H1 (cell line): Measurements from ENCODE around the gene C19orf25. TPM values are rescaled to one million over a fixed set of nuclear protein-coding genes. Genes with fewer than 3 reads are reported as not detected.
A peak's percentile ranks its signal among the peaks of the same experiment; 100 is the strongest.

Experiments used
- CTCF ChIA-PET: fragments of 300-600 bp; sonication (Branson Sonifier 250); formaldehyde crosslinking; loops from one replicate; lab custom pipeline; 2021; ENCODE audit not compliant: partially characterized antibody; lab: Charles Lee
- POLR2A ChIA-PET: fragments of 300-600 bp; sonication (Branson Sonifier 250); formaldehyde crosslinking; loops from one replicate; lab custom pipeline; 2021; ENCODE audit warnings: inconsistent platforms; ENCODE audit not compliant: partially characterized antibody; lab: Charles Lee
- DNase-seq, 2 experiments: peaks; one replicate each; pipeline versions ENCODE4 v3.0.0 to v3.0.0-alpha.2; 2010 to 2022; ENCODE audit warnings: low spot score in 2 of 2, low read depth in 1 of 2, mixed read lengths in 1 of 2
- FAIRE-seq: peaks from 2 replicates; lab custom pipeline; 2011; peaks lifted over from hg19 to GRCh38; lab: Jason Lieb, UNC
- H2AFZ ChIP-seq: 2 replicates; pipeline ENCODE4 v1.8.1; 2012; ENCODE audit warnings: low read length, inconsistent platforms
- H2AK5ac ChIP-seq: 2 replicates; pipeline ENCODE4 v1.6.1; 2013; ENCODE audit warnings: low read depth, low read length
- H2BK120ac ChIP-seq: replicated peaks from 2 replicates; pipeline ENCODE3; 2013; ENCODE audit warnings: low read depth, low read length, inconsistent platforms
- H2BK12ac ChIP-seq: 2 replicates; pipeline ENCODE4 v1.6.1; 2013; ENCODE audit warnings: low read depth, low read length
- H2BK15ac ChIP-seq: 2 replicates; pipeline ENCODE4 v1.6.1; 2013; ENCODE audit warnings: low read length
- H2BK20ac ChIP-seq: 2 replicates; pipeline ENCODE4 v1.6.1; 2013; ENCODE audit warnings: low read length
- H2BK5ac ChIP-seq: 2 replicates; pipeline ENCODE4 v1.6.1; 2013; ENCODE audit warnings: low read depth, low read length
- H3K14ac ChIP-seq: 2 replicates; pipeline ENCODE4 v1.6.1; 2013; ENCODE audit warnings: inconsistent platforms; ENCODE audit not compliant: insufficient read length
- H3K18ac ChIP-seq: 2 replicates; pipeline ENCODE4 v1.6.1; 2013; ENCODE audit warnings: low read length; ENCODE audit errors: extremely low read depth
- H3K23ac ChIP-seq: 2 replicates; pipeline ENCODE4 v1.6.1; 2013; ENCODE audit warnings: inconsistent platforms; ENCODE audit not compliant: insufficient read length
- H3K23me2 ChIP-seq: 2 replicates; pipeline ENCODE4 v1.6.1; 2013; ENCODE audit warnings: low read depth, low read length
- H3K27ac ChIP-seq: 2 replicates; pipeline ENCODE4 v1.6.1; 2011; ENCODE audit warnings: low read depth, low read length, inconsistent platforms
- H3K27me3 ChIP-seq, 4 experiments: replicated peaks in 1 of 4; 1 replicate in 1 of 4; 2 replicates in 3 of 4; pipeline versions ENCODE4 v1.6.1 to v1.8.1; 2011 to 2013; ENCODE audit warnings: low read length in 3 of 4, mild to moderate bottlenecking in 3 of 4, inconsistent platforms in 2 of 4, mixed read lengths in 2 of 4, moderate library complexity in 1 of 4; ENCODE audit not compliant: control insufficient read depth in 3 of 4, insufficient read depth in 3 of 4; ENCODE audit errors: extremely low read depth in 1 of 4
- H3K36me3 ChIP-seq, 4 experiments: 2 replicates each; pipeline versions ENCODE4 v1.6.1 to v1.8.1; 2011 to 2013; ENCODE audit warnings: mild to moderate bottlenecking in 4 of 4, low read length in 3 of 4, moderate library complexity in 2 of 4, control low read depth in 1 of 4, inconsistent platforms in 1 of 4; ENCODE audit not compliant: insufficient read depth in 4 of 4, control insufficient read depth in 2 of 4
- H3K4ac ChIP-seq: replicated peaks from 2 replicates; pipeline ENCODE3; 2013; ENCODE audit warnings: low read length, low read depth, mixed read lengths, inconsistent platforms; ENCODE audit not compliant: insufficient read length
- H3K4me1 ChIP-seq, 4 experiments: replicated peaks in 1 of 4; 1 replicate in 1 of 4; 2 replicates in 3 of 4; pipeline versions ENCODE4 v1.6.1 to v1.8.1; 2011 to 2013; ENCODE audit warnings: low read length in 3 of 4, inconsistent platforms in 2 of 4, mixed read lengths in 1 of 4; ENCODE audit not compliant: insufficient read depth in 4 of 4, control insufficient read depth in 3 of 4
- H3K4me2 ChIP-seq, 2 experiments: 2 replicates each; pipeline versions ENCODE4 v1.6.1 to v1.8.1; 2011 to 2013; ENCODE audit warnings: low read depth in 2 of 2, low read length in 2 of 2, control low read depth in 1 of 2, inconsistent platforms in 1 of 2, mild to moderate bottlenecking in 1 of 2; ENCODE audit not compliant: insufficient read depth in 1 of 2
- H3K4me3 ChIP-seq, 4 experiments: fragments of 200-600, 300-600 bp in 1 of 4; sonication (generic), shearing (Covaris generic), sonication (Bioruptor Twin) in 1 of 4; 2 replicates each; pipeline versions ENCODE4 v1.5.1 to v1.8.1; 2011 to 2016; ENCODE audit warnings: low read length in 4 of 4, low read depth in 3 of 4, control low read depth in 2 of 4, inconsistent platforms in 2 of 4, mild to moderate bottlenecking in 2 of 4, mixed read lengths in 1 of 4, moderate library complexity in 1 of 4; ENCODE audit not compliant: insufficient read depth in 2 of 4; ENCODE audit errors: extremely low read depth in 1 of 4
- H3K56ac ChIP-seq: replicated peaks from 2 replicates; pipeline ENCODE3; 2013; ENCODE audit warnings: low read depth, mild to moderate bottlenecking, mixed read lengths, low read length, inconsistent platforms; ENCODE audit not compliant: insufficient read length
- H3K79me1 ChIP-seq: 2 replicates; pipeline ENCODE4 v1.6.1; 2013; ENCODE audit warnings: low read depth, low read length, control low read depth
- H3K79me2 ChIP-seq, 2 experiments: 2 replicates each; pipeline versions ENCODE4 v1.6.1 to v1.8.1; 2012 to 2013; ENCODE audit warnings: low read length in 2 of 2, mild to moderate bottlenecking in 2 of 2, inconsistent platforms in 1 of 2; ENCODE audit not compliant: insufficient read depth in 2 of 2, control insufficient read depth in 1 of 2
- H3K9ac ChIP-seq, 4 experiments: replicated peaks in 1 of 4; 1 replicate in 1 of 4; 2 replicates in 3 of 4; pipeline versions ENCODE4 v1.6.1 to v1.8.1; 2011 to 2013; ENCODE audit warnings: low read depth in 3 of 4, low read length in 3 of 4, control low read depth in 2 of 4, mild to moderate bottlenecking in 2 of 4, moderate library complexity in 2 of 4, inconsistent platforms in 1 of 4; ENCODE audit errors: extremely low read depth in 1 of 4
- H3K9me3 ChIP-seq, 2 experiments: 2 replicates each; pipeline versions ENCODE4 v1.6.1 to v1.8.1; 2012 to 2013; ENCODE audit warnings: mild to moderate bottlenecking in 2 of 2, moderate library complexity in 2 of 2, control low read depth in 1 of 2, inconsistent platforms in 1 of 2, low read depth in 1 of 2, low read length in 1 of 2, mixed read lengths in 1 of 2; ENCODE audit not compliant: insufficient read depth in 2 of 2
- H4K20me1 ChIP-seq, 2 experiments: replicated peaks in 1 of 2; 2 replicates each; pipeline versions ENCODE3 to v1.8.1; 2011 to 2013; ENCODE audit warnings: inconsistent platforms in 2 of 2, low read length in 2 of 2, mild to moderate bottlenecking in 1 of 2; ENCODE audit not compliant: insufficient read depth in 2 of 2, control insufficient read depth in 1 of 2
- H4K5ac ChIP-seq: 2 replicates; pipeline ENCODE4 v1.6.1; 2013; ENCODE audit warnings: low read length, low read depth, mixed read lengths, inconsistent platforms; ENCODE audit not compliant: insufficient read length
- H4K8ac ChIP-seq: 2 replicates; pipeline ENCODE4 v1.8.0; 2013; ENCODE audit warnings: mild to moderate bottlenecking, moderate library complexity, low read length, inconsistent platforms; ENCODE audit not compliant: insufficient read depth; ENCODE audit errors: extremely low read depth
- H4K91ac ChIP-seq: replicated peaks from 2 replicates; pipeline ENCODE3; 2013; ENCODE audit warnings: low read length, mixed read lengths, inconsistent platforms; ENCODE audit not compliant: insufficient read length
- ASH2L ChIP-seq: fragments of 200-600, 300-600 bp; sonication (generic); IDR thresholded peaks from one replicate; pipeline ENCODE4 v1.7.1; 2017; ENCODE audit warnings: low read length
- CBX8 ChIP-seq: fragments of 300-800, 300-1000 bp; sonication (generic); IDR thresholded peaks from 2 replicates; pipeline ENCODE4 v1.7.1; 2016; ENCODE audit warnings: low read depth, low read length, borderline replicate concordance
- CEBPB ChIP-seq: IDR thresholded peaks from 2 replicates; pipeline ENCODE4 v1.6.1; 2012; ENCODE audit warnings: low read depth, low read length
- CHD2 ChIP-seq: IDR thresholded peaks from 2 replicates; pipeline ENCODE4 v1.6.1; 2012; ENCODE audit warnings: low read length, improper control_type of control experiment
- CREB1 ChIP-seq: IDR thresholded peaks from 2 replicates; pipeline ENCODE4 v1.6.1; 2012; ENCODE audit warnings: inconsistent platforms
- E2F6 ChIP-seq: IDR thresholded peaks from 2 replicates; pipeline ENCODE4 v1.6.1; 2012; ENCODE audit warnings: inconsistent platforms
- KDM4A ChIP-seq: IDR thresholded peaks from one replicate; pipeline ENCODE4 v1.7.1; 2012; ENCODE audit warnings: low read depth, mild to moderate bottlenecking, moderate library complexity, low read length, inconsistent platforms; ENCODE audit not compliant: severe bottlenecking
- PHF8 ChIP-seq: fragments of 200-600 bp; sonication (generic); conservative IDR thresholded peaks from 2 replicates; pipeline ENCODE4 v1.7.1; 2012; ENCODE audit warnings: low read depth, mild to moderate bottlenecking, inconsistent platforms, low read length, moderate library complexity
- SIN3A ChIP-seq, 2 experiments: IDR thresholded peaks in 1 of 2; conservative IDR thresholded peaks in 1 of 2; 2 replicates each; pipeline ENCODE4 v1.6.1; 2011 to 2012; ENCODE audit warnings: low read length in 2 of 2, improper control_type of control experiment in 1 of 2, low read depth in 1 of 2, mild to moderate bottlenecking in 1 of 2
- SP1 ChIP-seq: IDR thresholded peaks from 2 replicates; pipeline ENCODE4 v1.6.1; 2011; ENCODE audit warnings: low read depth, low read length
- SP2 ChIP-seq: IDR thresholded peaks from 2 replicates; pipeline ENCODE4 v1.6.1; 2012; ENCODE audit warnings: mild to moderate bottlenecking, low read length, inconsistent platforms
- WGBS, 2 experiments: shearing (Covaris generic) in 1 of 2; methylation state at CpG; one replicate each; pipeline versions ENCODE4 v1.1.6 to v1.1.7; 2013 to 2015; ENCODE audit warnings: low lambda C conversion rate in 2 of 2, mixed read lengths in 2 of 2, inconsistent platforms in 1 of 2, low coverage in 1 of 2, missing lambda C conversion rate in 1 of 2; ENCODE audit not compliant: insufficient replicate concordance in 2 of 2, insufficient coverage in 1 of 2, insufficient read length in 1 of 2; ENCODE audit errors: extremely low coverage in 1 of 2, missing lambda C conversion rate in 1 of 2; 5-methylcytosine and 5-hydroxymethylcytosine counted together
- polyA plus RNA-seq, 7 experiments: library from polyadenylated mRNA; depleted of rRNA in 3 of 7; stranded (reverse) in 5 of 7; unstranded in 2 of 7; fragments of >200 nt in 5 of 7; fragments of 200-250 nt in 2 of 7; gene quantifications; 1 replicate in 5 of 7; 2 replicates in 1 of 7; 4 replicates in 1 of 7; pipeline versions ENCODE4 v1.2.1 to v1.2.3, GENCODE V29; 2011 to 2013; ENCODE audit warnings: missing spikeins in 2 of 7, mixed read lengths in 2 of 7
- total RNA-seq: library from RNA; stranded (reverse); fragmentation: NEBNext Ultra II Directional; extraction: Animal tissue kit (Norgen Biotek cat#: 25700); gene quantifications from 2 replicates; pipeline ENCODE4 v1.2.1, GENCODE V29; 2021

C19orf25 gene
- total and polyA plus RNA-seq, 2 of the 8 experiments (the other 6 are each of a cell fraction or from before 2014, with no cell fraction given): 41.3 to 67.4 TPM

- peak overlapping the region; percentile 54 to 77 for H3K4me2 ChIP-seq
- no peaks in the 10 kb centered on the region for H3K79me2 ChIP-seq
- H4K91ac ChIP-seq: peak overlapping the region; percentile 94
- ChIA-PET CTCF (no interaction called here), POLR2A (interaction anchor here (0.9 to 1.5 kb wide), 2 partner anchors 54 to 70 kb away, joined by 3 read pairs; no protein-coding TSS in a partner anchor)
- H3K4me1 ChIP-seq: peaks cover 0 to 11% (median 7%) of the 10 kb centered on the region in 4 experiments; a peak in 5 of 7 replicates
- H2AFZ ChIP-seq: peak overlapping the region; percentile 61; the same call in 1 of the 2 replicates
- no peaks in the 10 kb centered on the region for H3K9me3 ChIP-seq
- no peaks in the 10 kb centered on the region for H3K79me1 ChIP-seq
- peak overlapping the region; percentile 79 for H3K56ac ChIP-seq
- peaks cover 0 to 4% of the 10 kb centered on the region in 2 experiments for H4K20me1 ChIP-seq
- H2BK12ac ChIP-seq: 0 out of 2 replicates have a peak overlapping the region, but pooled peaks have one; percentile 55
- no peak overlapping the region for H2BK120ac ChIP-seq
- DNase-seq (peak; percentile 91 to 94), FAIRE-seq (peak; percentile 95)
- no peak overlapping the region for H2BK20ac ChIP-seq
- no peak overlapping the region for H3K23ac ChIP-seq
- peak overlapping the region; percentile 99 for H2BK5ac ChIP-seq
- H3K36me3 ChIP-seq: no peaks in the 10 kb centered on the region
- peak overlapping the region; percentile 72; the same call in 1 of the 2 replicates for H3K27ac ChIP-seq
- no peak overlapping the region for H3K14ac ChIP-seq
- peak overlapping the region; percentile 90 for H4K5ac ChIP-seq
- peak overlapping the region in 3 of 4 experiments; percentile 2 to 35 (median 25); a peak in 3 of 7 replicates for H3K9ac ChIP-seq
- H2BK15ac ChIP-seq: peak overlapping the region; percentile 95; the same call in 1 of the 2 replicates
- H2AK5ac ChIP-seq: no peak overlapping the region; the same call in 1 of the 2 replicates
- H3K27me3 ChIP-seq: peaks cover 0 to 21% (median 17%) of the 10 kb centered on the region in 4 experiments; a peak in 6 of 7 replicates
- 2% methylated on average over 37 of the region's 46 CpGs; no CpG with 5 or more reads in 1 of the 2 experiments for WGBS, 2 experiments
- peaks cover 10% of the 10 kb centered on the region; the same call in 1 of the 2 replicates for H3K23me2 ChIP-seq
- H3K4ac ChIP-seq: peak overlapping the region; percentile 57
- H3K4me3 ChIP-seq: peak overlapping the region; percentile 56 to 69 (median 64)
- peak overlapping the region; percentile 91; the same call in 1 of the 2 replicates for H4K8ac ChIP-seq
- H3K18ac ChIP-seq: peak overlapping the region; percentile 100
- TF ChIP-seq CBX8 (no peak), CREB1 (peak; percentile 91), SP1 (peak; percentile 98), CEBPB (0 out of 2 replicates have a peak, but pooled peaks have one; percentile 34), ASH2L (peak; percentile 46), KDM4A (peak; percentile 61), E2F6 (peak; percentile 57; the same call in 1 of the 2 replicates), SP2 (peak; percentile 80), PHF8 (0 out of 2 replicates have a peak, but pooled peaks have one; percentile 47), CHD2 (peak; percentile 85), SIN3A (conservative IDR thresholded peaks at IDR 0.05 in 1 of 2, IDR thresholded peaks at IDR 0.05 in 1 of 2; ENCODE audit: low read depth in 1 of 2, low read length in 2 of 2) (peak in 1 of 2 experiments; percentile 72; a peak in 2 of 4 replicates)
Measured at GRCh38 chr19:1507763-1508506, 28.9 kb upstream of the C19orf25 start.
